H1 (cell line): ENCODE results near the gene TEX101. TPM values are rescaled to one million over a fixed set of nuclear protein-coding genes. Genes with fewer than 3 reads are reported as not detected.

Source experiments
- CTCF ChIA-PET: fragments of 300-600 bp; sonication (Branson Sonifier 250); formaldehyde crosslinking; loops from one replicate; lab custom pipeline; 2021; ENCODE audit not compliant: partially characterized antibody; lab: Charles Lee
- POLR2A ChIA-PET: fragments of 300-600 bp; sonication (Branson Sonifier 250); formaldehyde crosslinking; loops from one replicate; lab custom pipeline; 2021; ENCODE audit warnings: inconsistent platforms; ENCODE audit not compliant: partially characterized antibody; lab: Charles Lee
- DNase-seq, 2 experiments: peaks; one replicate each; pipeline versions ENCODE4 v3.0.0 to v3.0.0-alpha.2; 2010 to 2022; ENCODE audit warnings: low spot score in 2 of 2, low read depth in 1 of 2, mixed read lengths in 1 of 2
- FAIRE-seq: peaks from 2 replicates; lab custom pipeline; 2011; peaks lifted over from hg19 to GRCh38; lab: Jason Lieb, UNC
- H2AFZ ChIP-seq: 2 replicates; pipeline ENCODE4 v1.8.1; 2012; ENCODE audit warnings: low read length, inconsistent platforms
- H2AK5ac ChIP-seq: 2 replicates; pipeline ENCODE4 v1.6.1; 2013; ENCODE audit warnings: low read depth, low read length
- H2BK120ac ChIP-seq: replicated peaks from 2 replicates; pipeline ENCODE3; 2013; ENCODE audit warnings: low read depth, low read length, inconsistent platforms
- H2BK12ac ChIP-seq: 2 replicates; pipeline ENCODE4 v1.6.1; 2013; ENCODE audit warnings: low read depth, low read length
- H2BK15ac ChIP-seq: 2 replicates; pipeline ENCODE4 v1.6.1; 2013; ENCODE audit warnings: low read length
- H2BK20ac ChIP-seq: 2 replicates; pipeline ENCODE4 v1.6.1; 2013; ENCODE audit warnings: low read length
- H2BK5ac ChIP-seq: 2 replicates; pipeline ENCODE4 v1.6.1; 2013; ENCODE audit warnings: low read depth, low read length
- H3K14ac ChIP-seq: 2 replicates; pipeline ENCODE4 v1.6.1; 2013; ENCODE audit warnings: inconsistent platforms; ENCODE audit not compliant: insufficient read length
- H3K18ac ChIP-seq: 2 replicates; pipeline ENCODE4 v1.6.1; 2013; ENCODE audit warnings: low read length; ENCODE audit errors: extremely low read depth
- H3K23ac ChIP-seq: 2 replicates; pipeline ENCODE4 v1.6.1; 2013; ENCODE audit warnings: inconsistent platforms; ENCODE audit not compliant: insufficient read length
- H3K23me2 ChIP-seq: 2 replicates; pipeline ENCODE4 v1.6.1; 2013; ENCODE audit warnings: low read depth, low read length
- H3K27ac ChIP-seq: 2 replicates; pipeline ENCODE4 v1.6.1; 2011; ENCODE audit warnings: low read depth, low read length, inconsistent platforms
- H3K27me3 ChIP-seq, 4 experiments: replicated peaks in 1 of 4; 1 replicate in 1 of 4; 2 replicates in 3 of 4; pipeline versions ENCODE4 v1.6.1 to v1.8.1; 2011 to 2013; ENCODE audit warnings: low read length in 3 of 4, mild to moderate bottlenecking in 3 of 4, inconsistent platforms in 2 of 4, mixed read lengths in 2 of 4, moderate library complexity in 1 of 4; ENCODE audit not compliant: control insufficient read depth in 3 of 4, insufficient read depth in 3 of 4; ENCODE audit errors: extremely low read depth in 1 of 4
- H3K36me3 ChIP-seq, 4 experiments: 2 replicates each; pipeline versions ENCODE4 v1.6.1 to v1.8.1; 2011 to 2013; ENCODE audit warnings: mild to moderate bottlenecking in 4 of 4, low read length in 3 of 4, moderate library complexity in 2 of 4, control low read depth in 1 of 4, inconsistent platforms in 1 of 4; ENCODE audit not compliant: insufficient read depth in 4 of 4, control insufficient read depth in 2 of 4
- H3K4ac ChIP-seq: replicated peaks from 2 replicates; pipeline ENCODE3; 2013; ENCODE audit warnings: low read length, low read depth, mixed read lengths, inconsistent platforms; ENCODE audit not compliant: insufficient read length
- H3K4me1 ChIP-seq, 4 experiments: replicated peaks in 1 of 4; 1 replicate in 1 of 4; 2 replicates in 3 of 4; pipeline versions ENCODE4 v1.6.1 to v1.8.1; 2011 to 2013; ENCODE audit warnings: low read length in 3 of 4, inconsistent platforms in 2 of 4, mixed read lengths in 1 of 4; ENCODE audit not compliant: insufficient read depth in 4 of 4, control insufficient read depth in 3 of 4
- H3K4me2 ChIP-seq, 2 experiments: 2 replicates each; pipeline versions ENCODE4 v1.6.1 to v1.8.1; 2011 to 2013; ENCODE audit warnings: low read depth in 2 of 2, low read length in 2 of 2, control low read depth in 1 of 2, inconsistent platforms in 1 of 2, mild to moderate bottlenecking in 1 of 2; ENCODE audit not compliant: insufficient read depth in 1 of 2
- H3K4me3 ChIP-seq, 4 experiments: fragments of 200-600, 300-600 bp in 1 of 4; sonication (generic), shearing (Covaris generic), sonication (Bioruptor Twin) in 1 of 4; 2 replicates each; pipeline versions ENCODE4 v1.5.1 to v1.8.1; 2011 to 2016; ENCODE audit warnings: low read length in 4 of 4, low read depth in 3 of 4, control low read depth in 2 of 4, inconsistent platforms in 2 of 4, mild to moderate bottlenecking in 2 of 4, mixed read lengths in 1 of 4, moderate library complexity in 1 of 4; ENCODE audit not compliant: insufficient read depth in 2 of 4; ENCODE audit errors: extremely low read depth in 1 of 4
- H3K56ac ChIP-seq: replicated peaks from 2 replicates; pipeline ENCODE3; 2013; ENCODE audit warnings: low read depth, mild to moderate bottlenecking, mixed read lengths, low read length, inconsistent platforms; ENCODE audit not compliant: insufficient read length
- H3K79me1 ChIP-seq: 2 replicates; pipeline ENCODE4 v1.6.1; 2013; ENCODE audit warnings: low read depth, low read length, control low read depth
- H3K79me2 ChIP-seq, 2 experiments: 2 replicates each; pipeline versions ENCODE4 v1.6.1 to v1.8.1; 2012 to 2013; ENCODE audit warnings: low read length in 2 of 2, mild to moderate bottlenecking in 2 of 2, inconsistent platforms in 1 of 2; ENCODE audit not compliant: insufficient read depth in 2 of 2, control insufficient read depth in 1 of 2
- H3K9ac ChIP-seq, 4 experiments: replicated peaks in 1 of 4; 1 replicate in 1 of 4; 2 replicates in 3 of 4; pipeline versions ENCODE4 v1.6.1 to v1.8.1; 2011 to 2013; ENCODE audit warnings: low read depth in 3 of 4, low read length in 3 of 4, control low read depth in 2 of 4, mild to moderate bottlenecking in 2 of 4, moderate library complexity in 2 of 4, inconsistent platforms in 1 of 4; ENCODE audit errors: extremely low read depth in 1 of 4
- H3K9me3 ChIP-seq, 2 experiments: 2 replicates each; pipeline versions ENCODE4 v1.6.1 to v1.8.1; 2012 to 2013; ENCODE audit warnings: mild to moderate bottlenecking in 2 of 2, moderate library complexity in 2 of 2, control low read depth in 1 of 2, inconsistent platforms in 1 of 2, low read depth in 1 of 2, low read length in 1 of 2, mixed read lengths in 1 of 2; ENCODE audit not compliant: insufficient read depth in 2 of 2
- H4K20me1 ChIP-seq, 2 experiments: replicated peaks in 1 of 2; 2 replicates each; pipeline versions ENCODE3 to v1.8.1; 2011 to 2013; ENCODE audit warnings: inconsistent platforms in 2 of 2, low read length in 2 of 2, mild to moderate bottlenecking in 1 of 2; ENCODE audit not compliant: insufficient read depth in 2 of 2, control insufficient read depth in 1 of 2
- H4K5ac ChIP-seq: 2 replicates; pipeline ENCODE4 v1.6.1; 2013; ENCODE audit warnings: low read length, low read depth, mixed read lengths, inconsistent platforms; ENCODE audit not compliant: insufficient read length
- H4K8ac ChIP-seq: 2 replicates; pipeline ENCODE4 v1.8.0; 2013; ENCODE audit warnings: mild to moderate bottlenecking, moderate library complexity, low read length, inconsistent platforms; ENCODE audit not compliant: insufficient read depth; ENCODE audit errors: extremely low read depth
- H4K91ac ChIP-seq: replicated peaks from 2 replicates; pipeline ENCODE3; 2013; ENCODE audit warnings: low read length, mixed read lengths, inconsistent platforms; ENCODE audit not compliant: insufficient read length
- BCL11A ChIP-seq, 2 experiments: IDR thresholded peaks; one replicate each; pipeline ENCODE4 v1.6.1; 2011; ENCODE audit warnings: low read depth in 2 of 2, low read length in 2 of 2, mild to moderate bottlenecking in 2 of 2
- CBX5 ChIP-seq: fragments of 300-800, 300-1000 bp; sonication (generic); IDR thresholded peaks from 2 replicates; pipeline ENCODE4 v1.7.1; 2016; ENCODE audit warnings: antibody characterized with exemption, low read length, low read depth
- E2F6 ChIP-seq: IDR thresholded peaks from 2 replicates; pipeline ENCODE4 v1.6.1; 2012; ENCODE audit warnings: inconsistent platforms
- GTF2F1 ChIP-seq: IDR thresholded peaks from 2 replicates; pipeline ENCODE4 v1.6.1; 2012; ENCODE audit warnings: low read depth, low read length, improper control_type of control experiment, borderline replicate concordance
- KDM1A ChIP-seq: fragments of 200-600, 300-600 bp; sonication (generic); IDR thresholded peaks from 2 replicates; pipeline ENCODE4 v1.7.1; 2016; ENCODE audit warnings: mild to moderate bottlenecking, low read length, borderline replicate concordance
- MAFK ChIP-seq: IDR thresholded peaks from 2 replicates; pipeline ENCODE4 v1.6.1; 2012; ENCODE audit warnings: low read depth, mild to moderate bottlenecking, improper control_type of control experiment, low read length
- SP2 ChIP-seq: IDR thresholded peaks from 2 replicates; pipeline ENCODE4 v1.6.1; 2012; ENCODE audit warnings: mild to moderate bottlenecking, low read length, inconsistent platforms
- TBP ChIP-seq: IDR thresholded peaks from 2 replicates; pipeline ENCODE4 v1.6.1; 2011; ENCODE audit warnings: low read depth, low read length, improper control_type of control experiment
- WGBS, 2 experiments: shearing (Covaris generic) in 1 of 2; methylation state at CpG; one replicate each; pipeline versions ENCODE4 v1.1.6 to v1.1.7; 2013 to 2015; ENCODE audit warnings: low lambda C conversion rate in 2 of 2, mixed read lengths in 2 of 2, inconsistent platforms in 1 of 2, low coverage in 1 of 2, missing lambda C conversion rate in 1 of 2; ENCODE audit not compliant: insufficient replicate concordance in 2 of 2, insufficient coverage in 1 of 2, insufficient read length in 1 of 2; ENCODE audit errors: extremely low coverage in 1 of 2, missing lambda C conversion rate in 1 of 2; 5-methylcytosine and 5-hydroxymethylcytosine counted together
- polyA plus RNA-seq, 7 experiments: library from polyadenylated mRNA; depleted of rRNA in 3 of 7; stranded (reverse) in 5 of 7; unstranded in 2 of 7; fragments of >200 nt in 5 of 7; fragments of 200-250 nt in 2 of 7; gene quantifications; 1 replicate in 5 of 7; 2 replicates in 1 of 7; 4 replicates in 1 of 7; pipeline versions ENCODE4 v1.2.1 to v1.2.3, GENCODE V29; 2011 to 2013; ENCODE audit warnings: missing spikeins in 2 of 7, mixed read lengths in 2 of 7
- total RNA-seq: library from RNA; stranded (reverse); fragmentation: NEBNext Ultra II Directional; extraction: Animal tissue kit (Norgen Biotek cat#: 25700); gene quantifications from 2 replicates; pipeline ENCODE4 v1.2.1, GENCODE V29; 2021
- TF ChIP-seq, protein P1 (sequence below): IDR thresholded peaks from 2 replicates; pipeline ENCODE4 v1.6.1; 2011; ENCODE audit warnings: low read depth, mild to moderate bottlenecking, low read length; ENCODE audit not compliant: insufficient read depth

Gene TEX101
- total and polyA plus RNA-seq, 2 of the 8 experiments (the other 6 are each of a cell fraction or from before 2014, with no cell fraction given) = 0.12 TPM; not detected in 1

DNA sequence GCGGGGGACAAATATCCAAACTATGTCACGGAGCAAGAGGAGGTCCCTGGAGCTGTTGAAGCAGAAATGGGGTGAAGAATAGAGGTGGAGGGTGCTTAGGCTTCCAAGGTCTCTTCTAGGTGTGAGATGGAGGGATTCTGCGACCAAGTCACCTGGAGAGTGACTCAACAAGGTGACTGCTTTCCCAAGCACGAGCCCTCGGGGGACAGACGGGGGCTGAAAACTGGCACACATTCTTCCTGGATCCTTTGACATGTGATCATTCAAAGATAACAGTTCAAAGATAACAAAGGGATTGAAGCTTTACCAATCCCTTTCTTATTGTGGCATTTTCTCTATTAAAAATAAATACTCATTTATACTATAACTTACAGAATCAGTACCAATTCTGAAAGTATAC is 2.2 kb upstream of the TEX101 start:
- POLR2A ChIA-PET = no interaction called here
- no peak for FAIRE-seq

More for the DNA sequence above, 2.2 kb upstream of the TEX101 start:
- H2BK15ac ChIP-seq = no peak overlapping the region
- H2BK20ac ChIP-seq = no peak overlapping the region
- DNase-seq = no peak
- H4K5ac ChIP-seq = no peak overlapping the region
- WGBS, 2 experiments = 90% methylated on average over 6 of the region's 6 CpGs; no CpG with 5 or more reads in 1 of the 2 experiments
- H3K36me3 ChIP-seq = no peaks in the 10 kb centered on the region
- H3K4me3 ChIP-seq = no peak overlapping the region
- no peak overlapping the region for H4K91ac ChIP-seq
- no peak overlapping the region for H3K23ac ChIP-seq
- TF ChIP-seq KDM1A (no peak), SP2 (no peak), E2F6 (no peak), TBP (no peak), GTF2F1 (no peak), CBX5 (no peak), BCL11A (IDR thresholded peaks at IDR 0.05; ENCODE audit: low read depth in 2 of 2, low read length in 2 of 2) (no peak), MAFK (no peak)
- TF ChIP-seq, protein P1, sequence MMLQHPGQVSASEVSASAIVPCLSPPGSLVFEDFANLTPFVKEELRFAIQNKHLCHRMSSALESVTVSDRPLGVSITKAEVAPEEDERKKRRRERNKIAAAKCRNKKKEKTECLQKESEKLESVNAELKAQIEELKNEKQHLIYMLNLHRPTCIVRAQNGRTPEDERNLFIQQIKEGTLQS = no peak
- TF ChIP-seq, all 59 proteins: peak for 0
- no peak overlapping the region for H3K4me2 ChIP-seq
- no peak overlapping the region for H2BK5ac ChIP-seq
- no peaks in the 10 kb centered on the region; the same call in 1 of the 2 replicates for H3K23me2 ChIP-seq
- H3K18ac ChIP-seq = no peak overlapping the region
- no peaks in the 10 kb centered on the region for H3K79me1 ChIP-seq
- H4K20me1 ChIP-seq = no peaks in the 10 kb centered on the region
- H3K4ac ChIP-seq = no peak overlapping the region
- no peak overlapping the region for H3K14ac ChIP-seq
- no peak overlapping the region for H4K8ac ChIP-seq
- H3K79me2 ChIP-seq = no peaks in the 10 kb centered on the region
- H2AFZ ChIP-seq = no peak overlapping the region
- H3K9ac ChIP-seq = no peak overlapping the region
- no peak overlapping the region for H2BK120ac ChIP-seq
- H3K56ac ChIP-seq = no peak overlapping the region
- no peaks in the 10 kb centered on the region for H3K27me3 ChIP-seq
- peaks cover 3 to 9% of the 10 kb centered on the region in 2 experiments; a peak in 2 of 4 replicates for H3K9me3 ChIP-seq
- no peak overlapping the region for H2AK5ac ChIP-seq
- CTCF ChIA-PET = no interaction called here
- H2BK12ac ChIP-seq = no peak overlapping the region
- peaks cover 0 to 4% (median 2%) of the 10 kb centered on the region in 4 experiments; a peak in 4 of 7 replicates for H3K4me1 ChIP-seq
- H3K27ac ChIP-seq = no peak overlapping the region
